ENCODE measurements around the gene HMGN4. TPM values are rescaled to one million over a fixed set of nuclear protein-coding genes. Genes with fewer than 3 reads are reported as not detected.

Gene HMGN4
- total and polyA plus RNA-seq, 2 of the 8 experiments (the other 6 are each of a cell fraction or from before 2014, with no cell fraction given), result 23.4 to 66.4 TPM

GRCh38 chr6:26595669-26596269 lies 57.6 kb downstream of the HMGN4 start:
- no peak for FAIRE-seq
- POLR2A ChIA-PET (ENCODE audit: partially characterized antibody), result interaction anchor here (0.6 to 2.9 kb wide), 8 partner anchors 16 to 401 kb away, joined by 3 to 10 read pairs (median 3); a partner anchor contains a TSS
- H2BK20ac ChIP-seq (ENCODE audit: low read length), result no peak overlapping the region
- H2BK15ac ChIP-seq (ENCODE audit: low read length), result no peak overlapping the region
- 0 out of 2 replicates have a peak overlapping the region, but pooled peaks have one; percentile 1 for H2AFZ ChIP-seq (ENCODE audit: low read length)
- no peak overlapping the region for H3K23ac ChIP-seq (ENCODE audit: insufficient read length)
- H2BK12ac ChIP-seq (ENCODE audit: low read depth, low read length), result no peak overlapping the region
- CTCF ChIA-PET (ENCODE audit: partially characterized antibody), result interaction anchor here (0.6 to 6.0 kb wide), 18 partner anchors 9 to 1104 kb away, joined by 3 to 134 read pairs (median 4); partner anchors contain the start of gene BTN1A1
- no peak overlapping the region for H3K14ac ChIP-seq (ENCODE audit: insufficient read length)
- no peak overlapping the region for H3K27ac ChIP-seq (ENCODE audit: low read depth, low read length)
- H4K20me1 ChIP-seq (replicated peaks in 1 of 2; ENCODE audit: control insufficient read depth in 1 of 2, insufficient read depth in 2 of 2, low read length in 2 of 2), result no peaks in the 10 kb centered on the region
- H3K18ac ChIP-seq (ENCODE audit: extremely low read depth, low read length), result no peak overlapping the region
- H3K27me3 ChIP-seq (replicated peaks in 1 of 4; ENCODE audit: control insufficient read depth in 3 of 4, extremely low read depth in 1 of 4, insufficient read depth in 3 of 4, low read length in 3 of 4), result no peaks in the 10 kb centered on the region
- peaks cover 18% of the 10 kb centered on the region for H3K23me2 ChIP-seq (ENCODE audit: low read depth, low read length)
- H3K56ac ChIP-seq (replicated peaks; ENCODE audit: insufficient read length, low read depth, low read length), result no peak overlapping the region
- H3K79me2 ChIP-seq (ENCODE audit: control insufficient read depth in 1 of 2, insufficient read depth in 2 of 2, low read length in 2 of 2), result peaks cover 0 to 12% of the 10 kb centered on the region in 2 experiments; a peak in 2 of 4 replicates
- peak overlapping the region; percentile 92 to 100 (median 99) for H3K4me3 ChIP-seq (ENCODE audit: extremely low read depth in 1 of 4, insufficient read depth in 2 of 4, low read depth in 3 of 4, low read length in 4 of 4)
- H4K5ac ChIP-seq (ENCODE audit: insufficient read length, low read depth, low read length), result no peak overlapping the region
- 2% methylated on average over 39 of the region's 39 CpGs; no CpG with 5 or more reads in 1 of the 2 experiments for WGBS, 2 experiments (ENCODE audit: extremely low coverage in 1 of 2, insufficient coverage in 1 of 2, insufficient read length in 1 of 2, insufficient replicate concordance in 2 of 2, low coverage in 1 of 2, low lambda C conversion rate in 2 of 2, missing lambda C conversion rate in 1 of 2)
- peaks cover 8% of the 10 kb centered on the region for H3K79me1 ChIP-seq (ENCODE audit: low read depth, low read length)
- H2AK5ac ChIP-seq (ENCODE audit: low read depth, low read length), result no peak overlapping the region
- H2BK120ac ChIP-seq (replicated peaks; ENCODE audit: low read depth, low read length), result no peak overlapping the region
- no peak overlapping the region for H2BK5ac ChIP-seq (ENCODE audit: low read depth, low read length)
- H3K4ac ChIP-seq (replicated peaks; ENCODE audit: insufficient read length, low read depth, low read length), result no peak overlapping the region
- no peak overlapping the region for H3K9ac ChIP-seq (replicated peaks in 1 of 4; ENCODE audit: extremely low read depth in 1 of 4, low read depth in 3 of 4, low read length in 3 of 4)
- H4K8ac ChIP-seq (ENCODE audit: extremely low read depth, insufficient read depth, low read length), result no peak overlapping the region
- peaks cover 0 to 6% (median 3%) of the 10 kb centered on the region in 4 experiments; a peak in 2 of 8 replicates for H3K36me3 ChIP-seq (ENCODE audit: control insufficient read depth in 2 of 4, insufficient read depth in 4 of 4, low read length in 3 of 4)
- DNase-seq (ENCODE audit: low read depth in 1 of 2, low spot score in 2 of 2), result peak; percentile 83 to 96
- peaks cover 0 to 5% (median 2%) of the 10 kb centered on the region in 4 experiments; a peak in 5 of 7 replicates for H3K4me1 ChIP-seq (replicated peaks in 1 of 4; ENCODE audit: control insufficient read depth in 3 of 4, insufficient read depth in 4 of 4, low read length in 3 of 4)
- H3K4me2 ChIP-seq (ENCODE audit: insufficient read depth in 1 of 2, low read depth in 2 of 2, low read length in 2 of 2), result peak overlapping the region; percentile 74 to 90
- H4K91ac ChIP-seq (replicated peaks; ENCODE audit: insufficient read length, low read length), result no peak overlapping the region
- H3K9me3 ChIP-seq (ENCODE audit: insufficient read depth in 2 of 2, low read depth in 1 of 2, low read length in 1 of 2), result no peaks in the 10 kb centered on the region
- TF ChIP-seq RAD21 (IDR thresholded peaks at IDR 0.05 in 1 of 2, conservative IDR thresholded peaks at IDR 0.05 in 1 of 2; ENCODE audit: low read depth in 2 of 2, low read length in 2 of 2) (peak; percentile 65 to 79), CREB1 (IDR thresholded peaks at IDR 0.05) (peak; percentile 70), SIRT6 (IDR thresholded peaks at IDR 0.05; ENCODE audit: low read length) (no peak), SP4 (IDR thresholded peaks at IDR 0.05; ENCODE audit: low read length) (no peak), RBBP5 (IDR thresholded peaks at IDR 0.05; ENCODE audit: borderline replicate concordance, low read depth, low read length) (peak; percentile 78), EGR1 (IDR thresholded peaks at IDR 0.05; ENCODE audit: borderline replicate concordance, low read depth, low read length) (peak; percentile 74; the same call in 1 of the 2 replicates), YY1 (IDR thresholded peaks at IDR 0.05; ENCODE audit: low read depth, low read length) (peak; percentile 67; the same call in 1 of the 2 replicates), TAF7 (optimal IDR thresholded peaks at IDR 0.05; ENCODE audit: borderline replicate concordance, low read depth, low read length) (peak; percentile 57), BACH1 (IDR thresholded peaks at IDR 0.05; ENCODE audit: low read length) (peak; percentile 56; the same call in 1 of the 2 replicates), TAF1 (IDR thresholded peaks at IDR 0.05; ENCODE audit: low read depth, low read length) (peak; percentile 45; the same call in 1 of the 2 replicates), SRF (IDR thresholded peaks at IDR 0.05; ENCODE audit: low read depth, low read length) (no peak)
- TF ChIP-seq, protein P1, sequence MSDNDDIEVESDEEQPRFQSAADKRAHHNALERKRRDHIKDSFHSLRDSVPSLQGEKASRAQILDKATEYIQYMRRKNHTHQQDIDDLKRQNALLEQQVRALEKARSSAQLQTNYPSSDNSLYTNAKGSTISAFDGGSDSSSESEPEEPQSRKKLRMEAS (IDR thresholded peaks at IDR 0.05), result peak; percentile 17; the same call in 1 of the 2 replicates
